Amygdala (tissue), 56 donors: ENCODE data around the gene PTPRN2.

ENCODE experiments used
- DNase-seq, 56 donors: peaks; one replicate each; lab custom pipeline; 2025; lab: John Stamatoyannopoulos, UW

PTPRN2 gene

DNA sequence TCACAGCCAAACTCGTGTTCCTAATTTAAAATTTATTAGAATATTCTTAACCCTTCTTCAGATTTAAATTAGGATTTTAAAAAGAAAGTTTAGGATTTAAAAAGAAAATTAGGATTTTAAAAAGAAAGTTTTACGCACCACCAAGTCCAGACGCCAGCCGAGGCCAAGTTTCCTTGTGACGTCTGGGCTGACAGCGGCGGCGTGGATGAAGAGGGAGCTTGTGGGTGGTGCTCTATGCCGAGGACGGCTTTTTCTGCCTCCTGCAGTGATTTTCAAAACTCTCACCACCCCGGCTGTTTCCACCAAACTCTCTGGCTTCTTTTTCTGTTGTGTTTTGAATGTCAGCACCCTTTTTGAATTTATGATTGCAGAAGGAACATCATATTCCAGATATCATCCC, 997.9 kb downstream of the PTPRN2 start:
- no peak for DNase-seq

DNA sequence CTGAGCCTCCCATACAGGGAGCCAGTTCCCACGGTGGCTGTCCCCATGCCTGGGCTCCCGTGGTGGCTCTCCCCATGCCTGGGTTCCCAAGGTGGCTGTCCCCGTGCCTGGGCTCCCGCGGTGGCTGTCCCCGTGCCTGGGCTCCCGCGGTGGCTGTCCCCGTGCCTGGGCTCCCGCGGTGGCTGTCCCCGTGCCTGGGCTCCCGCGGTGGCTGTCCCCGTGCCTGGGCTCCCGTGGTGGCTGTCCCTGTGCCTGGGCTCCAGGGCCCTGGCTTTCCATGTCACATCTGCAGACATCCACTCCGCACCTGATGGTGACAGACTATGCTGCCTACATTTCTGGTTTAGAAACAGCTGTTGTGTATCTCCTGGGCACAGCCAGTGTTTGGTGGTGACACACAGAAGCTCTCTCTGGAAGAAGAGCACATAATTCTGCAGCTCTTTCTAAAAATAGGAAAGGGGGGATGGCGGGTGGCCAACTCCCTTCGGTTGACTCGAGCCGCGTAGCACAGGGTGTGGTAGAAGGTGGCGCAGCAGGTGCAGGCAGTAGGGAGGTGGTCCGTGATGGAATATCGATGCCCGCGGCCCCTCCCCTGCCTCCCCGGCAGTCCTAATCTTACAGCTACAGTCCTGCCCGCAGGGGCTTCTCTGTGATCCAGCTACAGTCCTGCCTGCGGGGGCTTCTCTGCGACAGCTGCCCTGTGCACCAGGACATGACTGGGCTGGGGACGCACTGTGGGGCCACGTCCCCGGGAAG, 999.6 kb downstream of the PTPRN2 start:
- peak in 1 of 56 donors; percentile 12 for DNase-seq

DNA sequence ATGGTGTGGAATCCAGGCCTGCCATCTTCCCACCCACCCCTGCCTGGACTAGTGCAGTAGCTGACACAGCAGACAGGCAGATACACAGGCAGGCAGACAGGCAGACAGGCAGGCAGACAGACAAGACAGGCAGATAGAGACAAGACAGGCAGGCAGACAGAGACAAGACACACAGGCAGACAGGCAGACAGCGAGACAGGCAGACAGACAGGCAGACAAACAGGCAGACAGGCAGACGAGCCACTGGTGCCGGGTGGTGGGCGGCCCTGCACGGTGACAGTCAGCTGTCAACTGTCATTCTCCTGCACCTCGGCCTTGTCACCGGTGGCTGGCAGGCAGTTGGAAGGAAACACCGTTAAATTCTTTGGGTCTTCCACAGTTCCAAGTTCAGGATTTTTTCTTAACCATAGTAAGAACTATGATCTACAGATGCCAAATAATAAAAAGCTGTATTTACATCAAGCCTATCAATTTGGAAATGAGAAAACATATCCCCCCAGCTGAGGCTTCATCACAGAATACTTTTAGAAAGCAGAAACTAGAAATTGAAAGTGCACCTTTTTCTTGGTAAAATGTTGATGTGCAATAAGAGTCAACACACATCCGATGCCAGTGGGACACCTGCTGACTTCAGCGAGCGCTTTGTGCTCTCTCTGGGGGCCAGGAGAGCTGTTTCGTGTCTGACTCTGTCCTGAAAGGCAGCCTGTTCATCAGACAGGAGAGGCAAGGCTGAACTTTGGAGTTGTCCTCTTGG, 1000.4 kb downstream of the PTPRN2 start:
- DNase-seq: no peak

DNA sequence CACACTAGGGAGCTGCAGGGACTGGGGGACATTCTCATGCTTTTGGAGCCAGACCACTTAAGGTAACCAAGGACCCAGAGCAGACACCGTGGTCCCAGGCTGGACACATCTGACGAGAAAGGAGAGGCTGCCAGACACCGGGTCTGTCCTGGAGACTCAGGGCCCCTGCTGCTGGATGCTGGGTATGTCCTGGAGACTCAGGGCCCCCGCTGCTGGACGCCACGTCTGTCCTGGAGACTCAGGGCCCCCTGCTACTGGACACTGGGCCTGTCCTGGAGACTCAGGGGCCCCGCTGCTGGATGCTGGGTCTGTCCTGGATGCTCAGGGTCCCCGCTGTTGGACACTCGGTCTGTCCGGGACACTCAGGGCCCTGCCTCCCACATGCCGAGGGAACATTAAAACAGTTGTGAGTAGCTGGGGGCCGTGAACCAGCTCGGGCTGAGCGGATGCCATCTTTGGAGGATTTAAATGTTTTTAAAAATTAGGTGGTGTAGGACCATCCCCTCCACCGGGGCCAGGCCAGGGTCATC, 1001.1 kb downstream of the PTPRN2 start:
- DNase-seq: no peak

DNA sequence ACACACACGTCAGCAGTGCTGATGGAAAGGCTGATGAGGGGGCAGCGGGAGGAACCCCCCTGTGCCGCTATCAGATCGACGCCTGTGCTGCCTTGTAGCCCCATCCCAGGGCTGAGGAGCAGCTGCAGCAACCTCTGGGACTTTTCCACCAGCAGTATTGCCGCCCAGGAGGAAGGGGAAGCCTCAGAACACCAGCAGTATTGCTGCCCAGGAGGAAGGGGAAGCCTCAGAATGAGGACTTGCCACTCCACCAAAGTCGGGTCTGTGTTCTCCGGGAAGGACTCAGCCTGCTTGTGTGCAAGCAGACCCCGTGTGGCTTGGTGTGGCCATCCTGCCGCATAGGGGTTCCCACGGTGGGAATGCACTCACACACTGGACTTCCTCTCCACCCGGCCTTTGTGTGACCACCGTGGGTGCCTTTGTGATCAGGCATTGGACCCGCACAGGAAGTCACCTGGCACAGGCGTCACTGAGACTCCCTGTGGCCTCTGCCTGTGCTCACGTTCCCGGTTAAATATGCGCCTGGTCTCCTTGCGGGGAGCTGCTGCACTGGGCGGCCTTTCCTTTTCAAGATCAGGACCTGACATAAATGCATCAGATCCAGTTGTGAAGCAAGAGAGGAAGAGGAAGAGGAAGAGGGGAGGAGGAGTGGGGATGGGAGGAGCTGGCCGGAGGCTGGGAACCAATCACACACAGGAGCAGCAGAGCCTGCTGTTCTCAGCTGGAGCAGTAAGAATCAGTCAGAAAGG, 1002.3 kb downstream of the PTPRN2 start:
- DNase-seq: no peak

DNA sequence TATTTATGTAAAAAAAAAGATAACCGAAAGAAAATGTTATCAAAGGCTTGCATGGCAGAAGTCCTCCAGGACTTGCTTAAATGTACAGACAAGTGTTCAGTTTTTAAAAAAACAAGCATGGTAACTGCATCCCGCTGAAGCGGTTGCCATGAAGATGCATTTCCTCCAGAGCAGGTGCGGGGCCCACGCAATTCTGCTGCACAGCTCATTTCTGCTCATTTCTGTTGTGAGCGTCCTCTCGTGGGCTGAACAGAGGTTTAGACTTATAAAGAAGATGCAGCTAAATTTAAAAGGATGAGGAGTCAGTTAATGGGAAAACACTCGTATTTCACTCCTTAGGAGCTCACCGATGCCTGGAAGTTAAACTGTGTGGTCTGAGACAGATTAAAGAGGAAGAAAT, 1003.2 kb downstream of the PTPRN2 start:
- DNase-seq: peak in 18 of 56 donors; percentile 8 to 68 (median 40)

DNA sequence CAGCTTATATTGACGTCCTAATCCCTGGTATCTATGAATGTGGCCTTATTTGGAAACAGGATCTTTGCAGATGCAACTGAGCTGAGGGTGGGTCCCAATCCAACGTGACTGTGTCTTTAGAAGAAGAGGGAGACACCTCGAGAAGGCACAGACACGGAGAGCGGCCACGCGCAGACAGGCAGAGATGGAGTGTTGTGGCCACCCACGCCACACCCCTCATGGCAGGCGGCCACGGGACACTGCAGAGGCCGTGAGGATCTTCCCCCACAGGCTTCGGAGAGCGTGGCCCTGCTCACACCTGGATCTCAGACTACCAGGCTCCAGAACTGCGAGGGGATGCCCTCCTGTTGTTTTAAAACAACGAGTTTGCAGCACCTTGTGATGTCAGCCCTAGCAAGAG, 1005.9 kb downstream of the PTPRN2 start:
- no peak for DNase-seq

DNA sequence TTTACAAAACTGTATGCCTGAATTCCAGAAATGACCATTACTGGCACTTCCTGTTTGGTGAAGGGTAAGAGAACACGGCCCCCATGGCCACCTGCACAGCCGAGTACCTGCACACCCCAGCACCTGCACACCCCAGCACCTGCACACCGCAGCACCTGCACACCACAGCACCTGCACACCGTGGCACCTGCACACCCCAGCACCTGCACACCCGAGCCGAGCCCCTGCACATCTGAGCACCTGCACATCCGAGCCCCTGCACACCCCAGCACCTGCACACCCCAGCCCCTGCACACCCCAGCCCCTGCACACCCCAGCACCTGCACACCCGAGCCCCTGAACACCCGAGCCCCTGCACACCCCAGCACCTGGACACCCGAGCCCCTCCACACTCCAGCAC, 1007.3 kb downstream of the PTPRN2 start:
- no peak for DNase-seq

DNA sequence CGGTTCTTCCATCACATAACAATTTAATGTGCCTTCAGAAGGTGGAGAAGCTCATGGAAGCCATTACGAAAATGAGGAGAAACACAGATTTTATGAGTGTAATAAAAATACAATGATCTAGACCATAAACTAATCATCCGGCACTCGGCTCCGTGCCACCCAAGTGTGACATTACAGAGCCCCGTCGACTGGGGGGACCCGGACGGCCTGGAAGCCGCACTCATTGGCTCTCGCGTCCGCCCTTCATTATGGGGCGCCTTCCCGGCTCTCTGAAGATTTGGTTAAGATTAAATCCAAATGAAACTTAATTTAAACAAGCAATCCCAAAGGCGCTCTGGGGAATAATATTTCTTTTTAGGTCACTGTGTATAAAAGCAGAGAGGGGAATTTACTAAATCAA, 1008.2 kb downstream of the PTPRN2 start:
- DNase-seq: no peak

DNA sequence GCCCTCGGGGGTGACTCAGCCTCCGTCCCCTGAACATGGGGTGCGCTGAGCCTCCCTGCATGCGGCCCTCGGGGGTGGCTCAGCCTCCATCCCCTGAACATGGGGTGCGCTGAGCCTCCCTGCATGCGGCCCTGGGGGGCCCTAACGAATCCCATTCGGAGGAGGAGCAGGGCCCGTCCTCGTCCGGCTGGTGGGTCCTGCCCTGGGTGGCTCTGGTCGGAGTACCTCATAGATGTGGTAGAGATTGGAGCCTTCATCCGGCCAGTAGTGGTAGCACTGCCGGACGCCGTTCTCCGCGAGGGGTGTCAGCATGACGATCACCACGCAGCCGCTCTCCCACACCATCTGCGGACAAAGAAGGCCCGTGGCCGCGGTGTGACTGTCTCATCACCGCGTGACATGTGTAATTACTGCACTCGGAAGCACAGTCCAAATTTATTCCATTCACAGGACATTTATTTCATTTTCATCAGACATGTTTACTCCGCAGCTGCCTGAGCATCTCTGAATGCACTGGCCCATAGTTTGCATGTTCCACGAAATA, 1009.8 kb downstream of the PTPRN2 start:
- no peak for DNase-seq

DNA sequence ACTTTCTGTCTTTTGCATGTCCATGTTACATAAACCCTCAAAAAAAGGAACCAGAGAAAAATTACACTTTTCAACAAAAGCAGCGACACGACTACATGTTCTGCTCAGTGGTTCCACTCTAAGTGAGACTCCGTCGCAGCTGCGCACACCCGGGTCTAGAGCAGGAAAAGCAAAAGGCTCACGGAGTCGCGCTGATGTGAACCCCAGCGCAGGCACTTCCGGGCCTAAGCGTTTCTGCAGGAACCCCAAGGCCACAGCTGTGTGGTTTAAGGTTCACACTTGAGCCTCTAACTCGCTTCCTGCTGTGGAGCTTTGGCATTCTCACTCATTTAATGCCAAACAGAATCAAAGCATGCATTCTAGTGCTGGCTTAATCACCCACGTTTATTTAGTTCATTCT, 1010.6 kb downstream of the PTPRN2 start:
- no peak for DNase-seq

DNA sequence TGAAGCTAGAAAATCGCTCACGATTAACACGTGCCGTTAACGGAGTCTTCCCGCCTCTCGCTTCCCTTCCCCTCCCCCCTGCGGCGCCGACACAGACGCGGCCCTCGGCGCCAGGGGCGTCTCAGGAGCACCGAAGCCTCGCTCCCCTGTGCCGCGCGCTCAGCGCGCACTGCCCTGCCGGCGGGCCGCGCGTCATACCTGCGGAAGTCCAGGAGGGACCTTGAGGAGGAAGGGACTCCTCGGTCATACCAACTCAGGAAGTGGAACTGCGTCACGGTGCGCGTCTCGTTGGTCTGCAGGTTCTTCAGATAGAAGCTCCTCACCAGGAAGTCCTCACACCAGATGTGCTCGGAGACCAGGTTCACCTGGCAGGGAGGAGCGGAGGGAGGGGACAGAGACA, 1011.2 kb downstream of the PTPRN2 start:
- no peak for DNase-seq

DNA sequence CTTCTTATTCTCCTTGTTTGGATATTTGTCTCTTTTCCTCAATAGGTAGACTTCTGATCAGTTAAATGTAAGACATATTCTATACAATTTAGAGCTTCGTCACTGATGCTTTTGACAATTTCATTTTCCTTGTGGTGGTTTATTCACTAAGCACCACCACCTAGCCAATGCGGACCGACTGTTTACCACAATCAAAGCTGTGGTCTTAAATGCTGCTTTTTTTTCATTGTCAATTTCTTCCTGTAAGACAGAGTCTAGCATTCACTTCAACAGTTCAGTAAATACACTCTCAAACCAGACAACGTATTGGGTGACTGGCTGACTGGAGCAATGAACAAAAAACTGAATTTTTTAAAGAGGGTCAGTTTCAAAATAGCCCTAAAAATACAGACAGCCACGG, 1011.8 kb downstream of the PTPRN2 start:
- DNase-seq: no peak

DNA sequence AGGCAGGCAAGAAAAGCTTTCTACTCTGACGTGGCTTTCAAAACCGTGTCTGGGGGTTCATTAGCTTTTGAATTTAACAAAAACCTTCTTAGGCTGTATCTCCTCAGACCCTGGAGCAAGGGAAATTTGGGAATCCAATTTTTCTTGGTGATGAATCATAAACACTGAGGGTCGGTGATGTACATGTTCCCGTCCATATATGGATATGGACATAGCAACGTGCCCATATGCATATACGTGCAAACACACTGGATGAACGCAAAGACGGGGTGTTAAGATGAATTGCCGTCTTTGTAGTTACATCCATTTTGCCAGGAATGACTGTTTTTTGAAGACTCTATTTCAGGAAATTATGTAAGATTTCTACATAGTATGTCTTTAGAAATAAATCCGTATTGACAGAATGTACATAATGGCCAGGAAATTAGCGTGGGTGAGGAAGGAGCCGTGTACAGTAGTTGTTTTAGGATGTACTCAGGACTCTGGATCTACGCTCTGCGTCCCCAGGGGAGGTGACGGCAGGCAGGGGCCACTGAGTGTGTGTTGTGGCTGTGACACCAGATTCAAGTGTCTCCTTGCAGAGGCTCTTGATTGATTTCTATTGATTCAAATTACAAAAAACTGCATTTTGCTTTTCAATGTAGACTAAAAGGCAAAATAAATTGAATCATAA, 1012.6 kb downstream of the PTPRN2 start:
- DNase-seq: no peak

DNA sequence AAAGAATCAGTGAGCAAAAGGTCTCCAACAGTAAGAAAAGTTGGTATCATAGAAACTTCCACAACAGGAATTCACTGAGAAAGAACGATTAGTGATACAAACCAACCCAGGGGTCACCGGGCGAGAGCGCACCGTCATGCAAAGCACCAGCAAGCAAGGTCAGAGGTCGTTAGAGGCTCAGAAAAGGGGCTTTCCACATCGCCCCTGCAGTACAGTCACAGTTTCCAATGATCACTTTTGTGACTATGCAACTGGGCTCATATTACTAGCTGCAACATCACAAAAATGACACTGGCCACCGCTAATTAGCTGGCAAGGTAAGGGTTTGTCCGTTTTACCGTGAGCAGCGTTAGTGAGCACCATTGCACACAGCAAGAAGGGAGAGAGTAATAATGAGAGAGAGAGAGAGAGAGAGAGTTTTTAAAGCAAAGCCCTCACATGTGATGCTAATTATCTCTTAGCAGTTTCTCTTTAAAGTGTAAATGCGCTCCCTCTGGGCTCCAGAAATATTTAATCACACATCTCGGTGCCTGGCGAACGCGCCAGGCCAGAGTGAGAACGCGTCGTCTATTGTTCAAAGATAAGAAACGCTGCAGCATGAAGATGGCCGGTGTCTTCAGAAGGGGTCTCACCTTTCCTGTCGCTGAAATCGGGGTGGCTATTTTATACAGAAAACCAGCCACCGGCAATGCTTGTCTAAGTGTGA, 1013.4 kb downstream of the PTPRN2 start:
- no peak for DNase-seq

DNA sequence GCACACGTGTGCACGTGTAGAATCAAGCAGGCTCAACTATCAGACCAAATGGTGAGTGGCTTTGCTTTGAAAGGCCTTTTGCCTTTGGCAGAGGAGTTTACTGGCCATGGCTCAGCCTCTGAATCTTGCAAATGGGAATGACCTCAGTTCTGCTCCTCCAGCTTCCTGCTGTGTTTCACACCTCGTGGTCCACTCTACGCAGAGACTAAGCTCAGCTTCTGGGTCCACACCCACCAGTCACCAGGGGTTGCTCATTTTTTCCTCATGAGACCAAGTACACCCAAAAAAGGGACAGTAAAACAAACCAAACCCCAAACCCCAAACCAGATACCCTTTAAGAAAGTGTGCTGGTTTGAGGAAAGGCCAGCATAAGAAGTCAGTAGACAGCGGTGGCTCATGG, 1014.4 kb downstream of the PTPRN2 start:
- no peak for DNase-seq

DNA sequence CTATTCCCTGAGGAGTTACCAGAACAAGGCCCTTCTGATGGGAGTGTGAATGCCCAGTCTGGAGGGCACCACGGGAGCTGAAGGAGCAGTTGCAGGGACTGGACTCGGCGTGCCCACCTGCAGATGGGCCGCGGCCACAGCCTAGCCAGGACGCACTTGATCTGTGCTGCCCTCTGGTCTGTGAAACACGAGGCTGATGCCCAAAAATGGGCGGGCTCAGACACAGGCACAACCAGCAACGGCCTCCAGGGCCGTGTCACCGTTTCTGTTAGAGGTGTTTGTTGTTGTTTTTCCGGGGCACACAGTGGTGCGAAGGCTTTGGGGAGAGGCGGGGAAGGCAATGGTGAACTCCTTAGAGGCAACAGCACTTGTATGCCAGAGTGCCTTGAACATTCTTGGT, 1015.0 kb downstream of the PTPRN2 start:
- no peak for DNase-seq

DNA sequence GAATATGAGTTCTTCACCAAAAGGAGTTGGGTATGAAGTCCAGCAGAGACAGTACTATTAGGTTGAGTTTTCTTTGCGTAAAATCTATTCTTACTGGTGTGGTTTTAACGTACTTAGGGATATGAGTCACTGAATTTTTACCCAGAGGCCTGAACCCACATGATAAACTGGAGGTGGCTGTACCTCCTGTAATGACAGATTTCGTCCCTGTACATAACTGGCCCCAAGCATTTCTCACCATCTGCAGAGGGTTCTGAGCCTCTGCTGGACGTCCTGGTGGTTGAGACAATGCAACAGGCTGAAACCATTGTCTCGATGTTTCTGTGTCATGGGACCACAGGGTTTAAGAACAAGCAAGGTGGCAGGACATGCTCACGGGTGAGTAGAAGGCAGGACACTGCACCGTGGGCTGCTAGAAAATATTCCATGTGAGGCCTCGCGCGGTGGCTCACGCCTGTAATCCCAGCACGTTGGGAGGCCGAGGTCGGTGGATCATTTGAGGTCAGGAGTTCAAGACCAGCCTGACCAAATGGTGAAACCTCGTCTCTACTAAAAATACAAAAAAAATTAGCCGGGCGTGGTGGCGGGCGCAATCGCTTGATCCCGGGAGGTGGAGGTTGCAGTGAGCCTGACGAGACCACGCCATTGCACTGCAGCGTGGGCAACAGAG, 1017.0 kb downstream of the PTPRN2 start:
- DNase-seq: no peak

DNA sequence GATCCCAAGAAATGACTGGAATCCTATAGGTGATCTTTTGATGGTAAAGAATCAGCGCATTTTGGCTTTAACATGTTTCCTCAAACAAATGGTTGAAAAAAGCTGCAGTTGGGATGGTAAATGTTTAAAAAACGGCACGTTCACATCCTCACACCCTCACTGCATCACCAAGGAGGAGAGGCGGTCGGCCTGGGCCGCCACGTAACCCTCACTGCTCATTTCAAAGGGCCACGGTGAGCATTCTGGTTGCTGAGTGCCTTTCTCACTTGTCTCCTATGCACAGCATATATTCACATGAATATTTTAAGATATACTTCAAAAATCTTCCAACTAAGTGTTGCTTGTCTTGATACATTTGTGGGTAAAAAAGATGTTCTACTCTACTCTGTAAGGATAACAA, 1017.7 kb downstream of the PTPRN2 start:
- no peak for DNase-seq
